Measurements from ENCODE around the gene PSMC1. TPM values are rescaled to one million over a fixed set of nuclear protein-coding genes. Genes with fewer than 3 reads are reported as not detected.

PSMC1 gene
- total RNA-seq, result 101 and 243 TPM in 2 replicates

GRCh38 chr14:90256354-90257131 is at the start of gene PSMC1:
Gene PSMC1 (plus strand): TSS chr14:90256553. CDS start chr14:90256598, 45 bp downstream.

Other genes starting within 250 kb of the PSMC1 start
- not detected in 2 replicates for gene KCNK13, start 194.6 kb upstream of the PSMC1 start, total RNA-seq
- 11.2 and 13.5 TPM in 2 replicates for gene NRDE2, start 75.4 kb downstream of the PSMC1 start, total RNA-seq
- gene CALM1, start 140.5 kb downstream of the PSMC1 start, total RNA-seq, result 455 and 502 TPM in 2 replicates